Measurements from ENCODE around the gene ITGB7.

Gene ITGB7

GRCh38 chr12:53190108-53190729 is 16.8 kb downstream of the ITGB7 start:
- in situ Hi-C loops (cut with HindIII; ENCODE audit: low sequenced_read_pairs): loop anchor here (10.0 kb wide), 1 partner anchor 115 kb away; the partner anchor contains the start of gene SPRYD3
- DNase-seq (ENCODE audit: low read depth): peak; percentile 18
- peak; percentile 92 for TF ChIP-seq CTCF (IDR thresholded peaks at IDR 0.05; ENCODE audit: low read depth, low read length, missing control alignments)
- H3K4me3 ChIP-seq (ENCODE audit: low read depth, low read length): no peak overlapping the region

- no peak overlapping the region for H3K4me3 ChIP-seq (ENCODE audit: low read depth, low read length)
- no peak for TF ChIP-seq CTCF (IDR thresholded peaks at IDR 0.05; ENCODE audit: low read depth, low read length, missing control alignments)
- no peak for DNase-seq (ENCODE audit: low read depth)
- in situ Hi-C loops (cut with HindIII; ENCODE audit: low sequenced_read_pairs): no loop called here
These were observed 19.7 kb downstream of the ITGB7 start for GRCh38 chr12:53187145-53187899.

- TF ChIP-seq CTCF (IDR thresholded peaks at IDR 0.05; ENCODE audit: low read depth, low read length, missing control alignments): no peak
- H3K4me3 ChIP-seq (ENCODE audit: low read depth, low read length): no peak overlapping the region
- in situ Hi-C loops (cut with HindIII; ENCODE audit: low sequenced_read_pairs): no loop called here
- DNase-seq (ENCODE audit: low read depth): no peak
These were observed 20.3 kb downstream of the ITGB7 start for GRCh38 chr12:53186745-53187144.

GRCh38 chr12:53185582-53186153 is 21.4 kb downstream of the ITGB7 start:
- in situ Hi-C loops (cut with HindIII; ENCODE audit: low sequenced_read_pairs): no loop called here
- DNase-seq (ENCODE audit: low read depth): no peak
- no peak overlapping the region for H3K4me3 ChIP-seq (ENCODE audit: low read depth, low read length)
- no peak for TF ChIP-seq CTCF (IDR thresholded peaks at IDR 0.05; ENCODE audit: low read depth, low read length, missing control alignments)

GRCh38 chr12:53184828-53185227 is 22.2 kb downstream of the ITGB7 start:
- no peak overlapping the region for H3K4me3 ChIP-seq (ENCODE audit: low read depth, low read length)
- no peak for DNase-seq (ENCODE audit: low read depth)
- in situ Hi-C loops (cut with HindIII; ENCODE audit: low sequenced_read_pairs): no loop called here
- TF ChIP-seq CTCF (IDR thresholded peaks at IDR 0.05; ENCODE audit: low read depth, low read length, missing control alignments): no peak

- TF ChIP-seq CTCF (IDR thresholded peaks at IDR 0.05; ENCODE audit: low read depth, low read length, missing control alignments): no peak
- no peak overlapping the region for H3K4me3 ChIP-seq (ENCODE audit: low read depth, low read length)
- DNase-seq (ENCODE audit: low read depth): no peak
- in situ Hi-C loops (cut with HindIII; ENCODE audit: low sequenced_read_pairs): no loop called here
These were observed 24.1 kb downstream of the ITGB7 start for GRCh38 chr12:53182903-53183302.

Measured in astrocyte of the cerebellum (primary cell).